K562 (cell line): ENCODE measurements around the gene RPL10A. TPM values are rescaled to one million over a fixed set of nuclear protein-coding genes. Genes with fewer than 3 reads are reported as not detected.
A peak's percentile ranks its signal among the peaks of the same experiment; 100 is the strongest.

Experiments used
- CBX8 ChIP-seq: fragments of 200-600 bp; sonication (generic); IDR thresholded peaks from 2 replicates; pipeline ENCODE4 v1.6.1; 2012; ENCODE audit warnings: borderline replicate concordance, mixed run types, low read depth, mild to moderate bottlenecking, moderate library complexity, mixed read lengths, low read length, control low read depth, inconsistent platforms; ENCODE audit not compliant: poor library complexity, severe bottlenecking; ENCODE audit errors: extremely low read depth
- IFI16 ChIP-seq: fragments of 250-450 bp; sonication (Bioruptor Pico); IDR thresholded peaks from 2 replicates; pipeline ENCODE4 v2.1.2; 2022; ENCODE audit warnings: mild to moderate bottlenecking, inconsistent platforms
- IRF9 ChIP-seq: fragments of 450-650 bp; IDR thresholded peaks from 2 replicates; pipeline ENCODE4 v1.6.1; 2016; ENCODE audit warnings: missing biosample characterization, missing genetic modification characterization
- SMARCA5 ChIP-seq: fragments of 450-650 bp; IDR thresholded peaks from 2 replicates; pipeline ENCODE4 v1.6.1; 2016
- SOX6 ChIP-seq: fragments of 450-650 bp; IDR thresholded peaks from 2 replicates; pipeline ENCODE4 v1.6.1; 2014; ENCODE audit warnings: mild to moderate bottlenecking
- TSC22D4 ChIP-seq: fragments of 450-650 bp; IDR thresholded peaks from 2 replicates; pipeline ENCODE4 v1.6.1; 2016; ENCODE audit warnings: missing genetic modification characterization, missing biosample characterization, control low read depth
- WHSC1 ChIP-seq: IDR thresholded peaks from one replicate; pipeline ENCODE4 v1.6.1; 2012; ENCODE audit warnings: low read length, control low read depth, inconsistent platforms
- ZBTB17 ChIP-seq: fragments of 450-650 bp; formaldehyde crosslinking; IDR thresholded peaks from 2 replicates; pipeline ENCODE4 v1.4.0; 2020; ENCODE audit warnings: mild to moderate bottlenecking
- ZNF586 ChIP-seq: fragments of 450-650 bp; formaldehyde crosslinking; conservative IDR thresholded peaks from 2 replicates; pipeline ENCODE4 v1.4.0; 2020; ENCODE audit warnings: mild to moderate bottlenecking, moderate library complexity
- polyA plus RNA-seq, 8 experiments: library from polyadenylated mRNA; depleted of rRNA in 4 of 8; stranded (reverse) in 5 of 8; unstranded in 3 of 8; fragments of >200 nt; fragmentation: Nextera tagmentation in 2 of 8; fragmentation: Illumina TruSeq in 1 of 8; extraction: Ambion mirVana in 2 of 8; extraction: Trizol in 1 of 8; gene quantifications; 2 replicates each; pipeline versions ENCODE4 v1.2.1 to v1.2.3, GENCODE V29; 2011 to 2014; ENCODE audit warnings: inconsistent platforms in 1 of 8, missing spikeins in 1 of 8
- total RNA-seq, 7 experiments: library from RNA; depleted of rRNA in 6 of 7; stranded (reverse); fragments of >200 nt in 6 of 7; fragmentation: Illumina TruSeq in 2 of 7; extraction: Trizol in 2 of 7; gene quantifications; 2 replicates each; pipeline versions ENCODE4 v1.2.1 to v1.2.3, GENCODE V29; 2011 to 2021; ENCODE audit warnings: low replicate concordance in 1 of 7
- TF ChIP-seq, protein P1 (sequence below): fragments of 450-650 bp; IDR thresholded peaks from 2 replicates; pipeline ENCODE4 v1.7.1; 2018; ENCODE audit warnings: mild to moderate bottlenecking, low read depth; ENCODE audit not compliant: partially characterized antibody
- TF ChIP-seq, protein P2 (sequence below), 3 experiments: fragments of 200-800 bp in 1 of 3; fragments of 250-450 bp in 1 of 3; fragments of 450-650 bp in 1 of 3; sonication (Bioruptor Pico) in 1 of 3; sonication (Bioruptor generic) in 1 of 3; formaldehyde crosslinking in 1 of 3; IDR thresholded peaks; 2 replicates each; pipeline versions ENCODE4 v1.6.1 to v1.8.0; 2016 to 2022; ENCODE audit warnings: mild to moderate bottlenecking in 2 of 3, missing genetic modification characterization in 2 of 3, missing compliant biosample characterization in 1 of 3, moderate library complexity in 1 of 3
- TF ChIP-seq, protein P3 (sequence below): sonication (generic); formaldehyde crosslinking; IDR thresholded peaks from 2 replicates; pipeline ENCODE4 v1.8.1; 2023; ENCODE audit warnings: missing genetic modification reagents, mild to moderate bottlenecking, borderline replicate concordance

Gene RPL10A
- total and polyA plus RNA-seq, 9 of the 15 experiments (the other 6 are each of a cell fraction or from before 2014, with no cell fraction given), result 1,589 to 3,237 (median 2,116) TPM

DNA sequence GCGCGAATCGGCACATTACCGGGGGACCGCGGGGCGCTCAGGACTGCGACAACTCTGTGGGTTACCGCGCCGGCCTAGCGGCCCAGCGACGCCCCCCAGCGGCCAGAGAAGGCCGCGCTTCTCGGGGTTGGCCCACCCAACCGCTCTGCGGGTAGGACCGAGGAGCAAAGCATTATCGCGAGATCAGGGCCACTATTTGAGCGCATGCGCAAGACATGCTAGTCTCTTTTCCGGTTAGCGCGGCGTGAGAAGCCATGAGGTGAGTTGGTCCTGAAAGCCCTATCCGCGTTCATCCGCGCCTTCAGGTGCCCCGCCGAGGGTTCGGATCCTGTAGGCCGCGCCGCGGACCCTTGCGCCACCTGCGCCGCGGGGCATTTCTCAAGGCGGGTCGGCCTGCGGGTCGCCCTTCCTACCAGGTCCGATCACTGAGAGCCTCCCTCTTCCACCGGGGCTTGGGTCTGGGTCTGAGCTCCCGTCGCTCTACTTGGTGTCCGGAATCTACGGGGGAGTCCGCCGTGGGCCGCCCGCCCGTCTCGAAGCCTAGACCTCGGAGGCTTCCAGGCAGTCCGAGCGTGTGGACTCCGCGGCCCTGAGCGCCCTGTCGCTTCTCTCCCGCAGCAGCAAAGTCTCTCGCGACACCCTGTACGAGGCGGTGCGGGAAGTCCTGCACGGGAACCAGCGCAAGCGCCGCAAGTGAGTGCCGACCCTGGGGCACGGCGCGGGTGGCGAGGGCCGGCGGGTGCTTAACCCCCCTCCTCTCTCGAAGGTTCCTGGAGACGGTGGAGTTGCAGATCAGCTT lies at the start of gene RPL10A (continued):
- TF ChIP-seq, protein P1, sequence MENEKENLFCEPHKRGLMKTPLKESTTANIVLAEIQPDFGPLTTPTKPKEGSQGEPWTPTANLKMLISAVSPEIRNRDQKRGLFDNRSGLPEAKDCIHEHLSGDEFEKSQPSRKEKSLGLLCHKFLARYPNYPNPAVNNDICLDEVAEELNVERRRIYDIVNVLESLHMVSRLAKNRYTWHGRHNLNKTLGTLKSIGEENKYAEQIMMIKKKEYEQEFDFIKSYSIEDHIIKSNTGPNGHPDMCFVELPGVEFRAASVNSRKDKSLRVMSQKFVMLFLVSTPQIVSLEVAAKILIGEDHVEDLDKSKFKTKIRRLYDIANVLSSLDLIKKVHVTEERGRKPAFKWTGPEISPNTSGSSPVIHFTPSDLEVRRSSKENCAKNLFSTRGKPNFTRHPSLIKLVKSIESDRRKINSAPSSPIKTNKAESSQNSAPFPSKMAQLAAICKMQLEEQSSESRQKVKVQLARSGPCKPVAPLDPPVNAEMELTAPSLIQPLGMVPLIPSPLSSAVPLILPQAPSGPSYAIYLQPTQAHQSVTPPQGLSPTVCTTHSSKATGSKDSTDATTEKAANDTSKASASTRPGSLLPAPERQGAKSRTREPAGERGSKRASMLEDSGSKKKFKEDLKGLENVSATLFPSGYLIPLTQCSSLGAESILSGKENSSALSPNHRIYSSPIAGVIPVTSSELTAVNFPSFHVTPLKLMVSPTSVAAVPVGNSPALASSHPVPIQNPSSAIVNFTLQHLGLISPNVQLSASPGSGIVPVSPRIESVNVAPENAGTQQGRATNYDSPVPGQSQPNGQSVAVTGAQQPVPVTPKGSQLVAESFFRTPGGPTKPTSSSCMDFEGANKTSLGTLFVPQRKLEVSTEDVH, result no peak
- TF ChIP-seq SOX6, result peak; percentile 58
- no peak for TF ChIP-seq IFI16 (CRISPR knock-in tag)
- TF ChIP-seq ZNF586 (CRISPR knock-in tag), result no peak; the same call in 1 of the 2 replicates
- TF ChIP-seq WHSC1, result no peak
- TF ChIP-seq CBX8, result no peak
- no peak for TF ChIP-seq SMARCA5
- no peak for TF ChIP-seq IRF9 (tag)
- peak; percentile 82 for TF ChIP-seq ZBTB17 (CRISPR knock-in tag)
- no peak for TF ChIP-seq TSC22D4 (tag)
- TF ChIP-seq, protein P2, sequence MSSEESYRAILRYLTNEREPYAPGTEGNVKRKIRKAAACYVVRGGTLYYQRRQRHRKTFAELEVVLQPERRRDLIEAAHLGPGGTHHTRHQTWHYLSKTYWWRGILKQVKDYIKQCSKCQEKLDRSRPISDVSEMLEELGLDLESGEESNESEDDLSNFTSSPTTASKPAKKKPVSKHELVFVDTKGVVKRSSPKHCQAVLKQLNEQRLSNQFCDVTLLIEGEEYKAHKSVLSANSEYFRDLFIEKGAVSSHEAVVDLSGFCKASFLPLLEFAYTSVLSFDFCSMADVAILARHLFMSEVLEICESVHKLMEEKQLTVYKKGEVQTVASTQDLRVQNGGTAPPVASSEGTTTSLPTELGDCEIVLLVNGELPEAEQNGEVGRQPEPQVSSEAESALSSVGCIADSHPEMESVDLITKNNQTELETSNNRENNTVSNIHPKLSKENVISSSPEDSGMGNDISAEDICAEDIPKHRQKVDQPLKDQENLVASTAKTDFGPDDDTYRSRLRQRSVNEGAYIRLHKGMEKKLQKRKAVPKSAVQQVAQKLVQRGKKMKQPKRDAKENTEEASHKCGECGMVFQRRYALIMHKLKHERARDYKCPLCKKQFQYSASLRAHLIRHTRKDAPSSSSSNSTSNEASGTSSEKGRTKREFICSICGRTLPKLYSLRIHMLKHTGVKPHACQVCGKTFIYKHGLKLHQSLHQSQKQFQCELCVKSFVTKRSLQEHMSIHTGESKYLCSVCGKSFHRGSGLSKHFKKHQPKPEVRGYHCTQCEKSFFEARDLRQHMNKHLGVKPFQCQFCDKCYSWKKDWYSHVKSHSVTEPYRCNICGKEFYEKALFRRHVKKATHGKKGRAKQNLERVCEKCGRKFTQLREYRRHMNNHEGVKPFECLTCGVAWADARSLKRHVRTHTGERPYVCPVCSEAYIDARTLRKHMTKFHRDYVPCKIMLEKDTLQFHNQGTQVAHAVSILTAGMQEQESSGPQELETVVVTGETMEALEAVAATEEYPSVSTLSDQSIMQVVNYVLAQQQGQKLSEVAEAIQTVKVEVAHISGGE (CRISPR knock-in tag; IDR thresholded peaks at IDR 0.05), result peak in 1 of 3 experiments; percentile 50; a peak in 1 of 6 replicates
- TF ChIP-seq, protein P3, sequence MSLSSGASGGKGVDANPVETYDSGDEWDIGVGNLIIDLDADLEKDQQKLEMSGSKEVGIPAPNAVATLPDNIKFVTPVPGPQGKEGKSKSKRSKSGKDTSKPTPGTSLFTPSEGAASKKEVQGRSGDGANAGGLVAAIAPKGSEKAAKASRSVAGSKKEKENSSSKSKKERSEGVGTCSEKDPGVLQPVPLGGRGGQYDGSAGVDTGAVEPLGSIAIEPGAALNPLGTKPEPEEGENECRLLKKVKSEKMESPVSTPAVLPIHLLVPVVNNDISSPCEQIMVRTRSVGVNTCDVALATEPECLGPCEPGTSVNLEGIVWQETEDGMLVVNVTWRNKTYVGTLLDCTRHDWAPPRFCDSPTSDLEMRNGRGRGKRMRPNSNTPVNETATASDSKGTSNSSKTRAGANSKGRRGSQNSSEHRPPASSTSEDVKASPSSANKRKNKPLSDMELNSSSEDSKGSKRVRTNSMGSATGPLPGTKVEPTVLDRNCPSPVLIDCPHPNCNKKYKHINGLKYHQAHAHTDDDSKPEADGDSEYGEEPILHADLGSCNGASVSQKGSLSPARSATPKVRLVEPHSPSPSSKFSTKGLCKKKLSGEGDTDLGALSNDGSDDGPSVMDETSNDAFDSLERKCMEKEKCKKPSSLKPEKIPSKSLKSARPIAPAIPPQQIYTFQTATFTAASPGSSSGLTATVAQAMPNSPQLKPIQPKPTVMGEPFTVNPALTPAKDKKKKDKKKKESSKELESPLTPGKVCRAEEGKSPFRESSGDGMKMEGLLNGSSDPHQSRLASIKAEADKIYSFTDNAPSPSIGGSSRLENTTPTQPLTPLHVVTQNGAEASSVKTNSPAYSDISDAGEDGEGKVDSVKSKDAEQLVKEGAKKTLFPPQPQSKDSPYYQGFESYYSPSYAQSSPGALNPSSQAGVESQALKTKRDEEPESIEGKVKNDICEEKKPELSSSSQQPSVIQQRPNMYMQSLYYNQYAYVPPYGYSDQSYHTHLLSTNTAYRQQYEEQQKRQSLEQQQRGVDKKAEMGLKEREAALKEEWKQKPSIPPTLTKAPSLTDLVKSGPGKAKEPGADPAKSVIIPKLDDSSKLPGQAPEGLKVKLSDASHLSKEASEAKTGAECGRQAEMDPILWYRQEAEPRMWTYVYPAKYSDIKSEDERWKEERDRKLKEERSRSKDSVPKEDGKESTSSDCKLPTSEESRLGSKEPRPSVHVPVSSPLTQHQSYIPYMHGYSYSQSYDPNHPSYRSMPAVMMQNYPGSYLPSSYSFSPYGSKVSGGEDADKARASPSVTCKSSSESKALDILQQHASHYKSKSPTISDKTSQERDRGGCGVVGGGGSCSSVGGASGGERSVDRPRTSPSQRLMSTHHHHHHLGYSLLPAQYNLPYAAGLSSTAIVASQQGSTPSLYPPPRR (CRISPR knock-in tag), result peak; percentile 51; the same call in 1 of the 2 replicates
